H1 (cell line): ENCODE results near the gene HLA-G.

ENCODE experiments used
- POLR2A ChIP-seq, 2 experiments: IDR thresholded peaks; 1 replicate in 1 of 2; 2 replicates in 1 of 2; pipeline ENCODE4 v1.6.1; 2011; ENCODE audit warnings: low read depth in 2 of 2, low read length in 2 of 2, mild to moderate bottlenecking in 2 of 2; ENCODE audit errors: control extremely low read depth in 1 of 2
- RAD21 ChIP-seq, 2 experiments: IDR thresholded peaks in 1 of 2; conservative IDR thresholded peaks in 1 of 2; 2 replicates each; pipeline ENCODE4 v1.6.1; 2011; ENCODE audit warnings: low read depth in 2 of 2, low read length in 2 of 2, improper control_type of control experiment in 1 of 2, inconsistent platforms in 1 of 2, mild to moderate bottlenecking in 1 of 2, moderate library complexity in 1 of 2

- no peak for TF ChIP-seq POLR2A (IDR thresholded peaks at IDR 0.05; ENCODE audit: control extremely low read depth in 1 of 2, low read depth in 2 of 2, low read length in 2 of 2)
- no peak for TF ChIP-seq RAD21 (IDR thresholded peaks at IDR 0.05 in 1 of 2, conservative IDR thresholded peaks at IDR 0.05 in 1 of 2; ENCODE audit: low read depth in 2 of 2, low read length in 2 of 2)
These were observed 34.6 kb upstream of the HLA-G start for GRCh38 chr6:29793036-29793356.
